SKM-1 (cell line): Measurements from ENCODE around the gene PROX1.
"Not testable (repeated sequence)": the region's sequence is repeated elsewhere in the genome, so short reads cannot be mapped to it uniquely, and the experiment has no call there.

Experiments used
- DNase-seq: peaks from one replicate; lab custom pipeline; 2025; ENCODE audit not compliant: unreplicated experiment; lab: John Stamatoyannopoulos, UW

The PROX1 gene

DNA sequence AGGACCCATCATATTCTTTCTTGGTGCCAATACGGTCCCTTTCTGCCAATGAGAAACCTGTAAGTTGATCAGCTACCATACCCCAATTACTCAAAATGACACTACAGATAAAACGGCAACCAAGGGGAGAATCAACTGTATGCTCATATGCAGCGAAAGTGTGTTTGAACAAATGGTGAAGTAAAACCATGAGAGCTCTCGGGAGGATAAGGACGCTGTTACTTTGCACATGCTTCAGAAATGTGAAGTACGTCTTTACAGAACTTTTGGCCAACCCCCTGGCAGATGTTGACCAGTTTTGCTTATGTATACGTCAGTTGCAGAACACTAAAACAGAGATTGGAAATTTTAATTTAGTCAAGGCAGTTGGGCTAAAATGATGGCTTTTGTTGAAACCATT, 79.6 kb downstream of the PROX1 start:
- DNase-seq: no peak

DNA sequence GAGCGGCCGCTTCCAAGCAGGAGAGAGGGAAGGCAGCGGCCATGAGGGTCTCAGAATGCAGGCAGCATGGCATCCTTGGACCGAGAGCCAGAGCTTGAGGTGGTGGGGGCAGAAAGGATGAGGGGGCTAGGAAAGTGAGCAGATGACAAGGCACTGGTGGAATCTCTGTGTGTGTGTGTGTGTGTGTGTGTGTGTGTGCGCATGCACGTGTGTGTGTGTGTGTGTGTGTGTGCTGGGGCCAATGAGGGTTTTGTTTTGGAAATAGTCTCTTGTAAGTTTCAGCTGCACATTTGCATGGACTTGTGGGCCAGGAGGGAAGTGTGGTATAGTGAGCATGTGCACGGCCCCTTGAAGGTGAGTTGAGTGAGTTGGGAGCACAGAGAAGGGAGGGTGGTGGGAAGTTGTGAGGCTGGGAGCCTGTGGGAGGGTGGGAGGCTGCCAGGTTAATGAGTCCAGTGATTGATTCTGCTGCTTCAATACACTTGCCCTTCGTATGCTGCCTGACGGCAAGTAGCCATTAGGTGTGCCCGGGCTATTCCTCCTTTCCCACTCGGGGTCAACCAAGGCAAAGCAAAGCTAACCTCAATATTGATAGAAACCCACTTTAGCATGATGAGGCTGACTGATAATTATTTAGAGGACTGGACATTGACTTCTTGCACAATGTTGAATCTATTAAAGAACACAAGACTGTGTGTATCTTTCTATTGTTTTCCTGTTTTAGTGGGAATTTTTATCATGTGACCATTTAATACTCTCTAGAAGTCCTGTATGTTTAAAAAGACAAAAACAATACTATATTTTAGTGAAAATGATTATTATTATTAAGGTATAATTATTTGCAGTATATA, 80.3 kb downstream of the PROX1 start:
- DNase-seq: no peak

DNA sequence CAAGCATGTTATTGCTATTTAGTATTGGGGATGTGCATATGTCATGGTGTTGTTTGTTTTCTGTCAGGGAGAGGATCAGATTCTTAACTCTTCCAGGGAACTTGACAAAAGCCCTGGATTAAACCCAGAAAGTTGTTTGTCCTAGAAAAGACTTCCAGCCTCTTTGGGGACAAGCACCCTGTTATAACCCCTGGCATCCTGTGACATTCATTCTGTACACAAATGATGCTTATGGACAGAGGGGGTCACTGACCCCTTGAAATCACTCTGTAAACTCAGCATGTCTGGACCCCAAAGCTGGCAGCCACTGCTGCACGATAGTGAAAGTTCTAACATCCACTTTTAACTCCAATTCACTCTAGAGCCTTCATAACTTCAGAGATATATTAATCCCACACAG, 81.2 kb downstream of the PROX1 start:
- DNase-seq: no peak

- DNase-seq: no peak
These were observed 83.7 kb downstream of the PROX1 start for GRCh38 chr1:214071469-214071868.

- no peak for DNase-seq
These were observed 84.8 kb downstream of the PROX1 start for GRCh38 chr1:214072426-214073157.

DNA sequence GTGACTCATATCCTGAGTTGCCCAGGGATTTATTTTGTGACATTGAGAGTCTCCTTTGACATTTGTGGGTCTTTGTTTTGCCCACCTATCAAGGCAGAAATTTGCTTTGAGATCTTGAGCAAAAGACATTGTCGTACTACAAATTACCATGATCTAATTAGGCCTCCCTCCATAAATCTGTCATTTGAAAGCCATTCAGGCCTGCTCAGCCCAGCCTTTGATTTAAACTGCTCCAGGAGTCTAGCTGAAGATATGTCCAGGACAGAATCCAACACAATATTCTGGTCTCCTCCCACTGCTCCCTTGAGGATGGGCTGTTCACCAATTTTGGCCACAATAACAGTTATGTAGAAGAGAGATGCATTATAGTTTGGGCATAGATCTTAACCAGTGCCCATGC, 86.7 kb downstream of the PROX1 start:
- no peak for DNase-seq

DNA sequence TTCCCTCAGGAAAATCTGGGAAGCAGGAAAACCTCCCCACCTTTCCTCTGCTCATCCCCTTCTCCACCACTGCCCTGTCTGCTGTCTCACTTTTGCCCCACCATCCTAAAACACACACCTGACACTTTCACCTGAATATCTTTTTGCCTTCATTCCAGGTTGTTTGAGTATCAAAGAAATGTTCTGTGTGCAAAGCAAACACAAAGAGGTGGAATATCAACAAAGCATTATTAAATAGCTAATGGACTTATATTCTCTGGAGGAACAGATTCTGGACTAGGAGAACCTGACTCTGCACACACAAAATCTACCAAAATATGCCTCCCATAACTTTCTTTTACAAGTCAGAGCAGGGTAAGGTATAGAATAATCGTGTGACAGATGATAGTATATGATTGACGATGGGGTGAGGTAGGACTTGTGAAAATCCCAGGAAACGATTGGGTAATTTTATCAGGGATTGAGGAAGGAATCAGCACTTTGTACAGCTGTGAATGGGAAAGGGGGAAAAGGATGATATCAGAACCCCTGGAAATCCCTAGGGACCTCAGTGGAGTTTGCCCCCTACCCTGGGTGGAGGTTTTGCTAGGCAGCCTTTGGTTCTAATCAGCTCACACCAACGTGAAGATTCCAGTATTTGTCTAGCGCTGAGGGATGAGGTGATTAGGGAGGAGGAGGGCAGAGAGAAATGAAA, 87.7 kb downstream of the PROX1 start:
- no peak for DNase-seq

DNA sequence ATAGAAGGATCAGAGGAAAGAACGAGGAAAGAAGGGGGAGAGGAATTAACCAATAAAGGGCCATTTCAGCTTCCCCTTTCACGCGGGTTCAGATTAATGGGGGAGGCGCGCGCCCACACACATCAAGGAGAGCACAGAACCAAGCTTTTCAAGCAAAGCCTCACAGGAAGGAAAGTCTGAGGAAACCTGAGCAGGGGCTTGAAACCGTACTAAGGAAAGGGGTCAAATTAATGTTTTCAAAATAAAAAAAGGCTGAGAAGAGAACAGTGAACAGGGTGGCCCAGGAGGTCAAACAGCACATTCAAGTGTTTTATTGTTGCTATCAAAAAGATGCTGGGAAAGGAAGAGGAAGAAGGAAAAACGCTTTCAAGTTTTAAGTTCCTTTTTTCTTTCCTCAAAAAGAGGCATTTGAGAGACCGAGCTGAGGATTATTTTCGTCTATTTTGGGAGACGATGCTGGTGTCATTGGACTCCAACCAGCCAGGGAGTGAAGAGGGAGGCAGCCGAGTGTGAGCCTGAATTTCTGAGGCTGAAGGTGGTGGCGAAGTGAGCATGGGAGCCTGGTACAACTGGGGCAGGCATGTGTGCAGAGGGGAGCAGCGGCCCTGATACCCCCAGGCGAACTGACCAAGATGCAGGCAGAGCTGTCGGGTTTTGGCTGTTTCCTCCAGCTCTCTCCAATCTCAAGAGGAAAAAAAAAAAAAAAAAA, 88.4 kb downstream of the PROX1 start:
- DNase-seq: no peak

- no peak for DNase-seq
These were observed 88.9 kb downstream of the PROX1 start for GRCh38 chr1:214076708-214077065.

- DNase-seq: no peak
These were observed 91.2 kb downstream of the PROX1 start for GRCh38 chr1:214078950-214079349.

GRCh38 chr1:214085325-214085724, 97.6 kb downstream of the PROX1 start:
- DNase-seq: no peak

GRCh38 chr1:214086945-214087344, 99.2 kb downstream of the PROX1 start:
- no peak for DNase-seq

- not testable (repeated sequence) for DNase-seq
These were observed 101.2 kb downstream of the PROX1 start for GRCh38 chr1:214089003-214089402.
